ENCODE results near the gene ATRIP.

The ATRIP gene

DNA sequence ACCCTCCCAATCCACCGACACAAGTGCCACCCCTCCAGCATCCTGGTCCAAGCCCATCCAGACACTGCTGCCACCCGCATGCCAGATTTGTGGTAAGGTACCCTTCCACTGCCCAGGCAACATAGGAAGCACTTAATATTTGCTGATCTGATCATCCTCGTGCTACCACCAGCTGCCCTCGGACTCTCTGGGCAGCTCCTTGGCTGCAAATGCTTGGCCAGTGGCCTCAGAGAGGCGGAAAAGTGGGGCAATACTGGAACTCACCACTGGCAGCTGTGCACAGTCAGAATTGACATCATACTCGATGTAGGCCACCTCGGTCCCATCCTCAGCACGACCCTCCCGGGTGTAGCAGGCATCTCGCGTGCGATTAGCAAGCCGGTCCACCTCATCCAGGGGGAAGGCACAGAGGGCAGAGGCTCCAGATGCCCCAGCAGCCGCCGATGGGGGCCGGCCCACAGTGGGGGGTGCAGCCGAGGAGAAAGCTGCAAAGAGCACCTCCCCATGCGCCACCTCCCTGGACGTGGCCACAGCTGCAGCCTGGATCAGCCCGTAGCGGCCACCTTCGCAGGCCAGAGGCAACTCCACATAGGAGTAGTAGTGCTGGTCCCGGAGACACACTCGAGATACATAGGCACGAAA lies 23.2 kb upstream of the ATRIP start:
- Histone ChIP-seq H2AFZ (ENCODE audit: low read depth, low read length) (no peak overlapping the region), H3K27me3 (ENCODE audit: control insufficient read depth in 1 of 2, insufficient read depth in 1 of 2, low read length in 2 of 2) (no peaks in the 10 kb centered on the region), H3K79me1 (replicated peaks; ENCODE audit: low read length, poor library complexity, severe bottlenecking) (peaks cover 73% of the 10 kb centered on the region), H3K4me1 (ENCODE audit: control insufficient read depth, insufficient read depth, low read depth, low read length) (peaks cover 44% of the 10 kb centered on the region), H3K27ac (ENCODE audit: low read length, poor library complexity, severe bottlenecking) (no peak overlapping the region), H3K4me2 (ENCODE audit: low read length, poor library complexity, severe bottlenecking) (no peak overlapping the region), H3K18ac (ENCODE audit: low read depth in 1 of 2, low read length in 2 of 2) (no peak overlapping the region), H2AK5ac (ENCODE audit: low read length, severe bottlenecking) (no peak overlapping the region), H3K14ac (ENCODE audit: low read length in 2 of 2) (no peak overlapping the region), H3K36me3 (ENCODE audit: control insufficient read depth in 1 of 2, insufficient read depth in 2 of 2, low read depth in 1 of 2, low read length in 2 of 2) (peaks cover 7 to 64% of the 10 kb centered on the region in 2 experiments), H4K91ac (ENCODE audit: low read length) (no peak overlapping the region), H2BK120ac (ENCODE audit: low read depth, low read length) (no peak overlapping the region), H2BK15ac (ENCODE audit: low read depth, poor library complexity, severe bottlenecking) (no peak overlapping the region), H3K9me3 (ENCODE audit: control insufficient read depth, low read length) (no peaks in the 10 kb centered on the region), H2BK5ac (ENCODE audit: low read depth, low read length, poor library complexity, severe bottlenecking) (no peak overlapping the region), H3K23ac (ENCODE audit: low read length in 2 of 2) (no peak overlapping the region), H3K4ac (ENCODE audit: low read depth in 1 of 2, low read length in 2 of 2) (no peak overlapping the region), H3K9ac (ENCODE audit: low read length) (no peak overlapping the region), H4K8ac (ENCODE audit: low read length) (no peak overlapping the region), H3K4me3 (ENCODE audit: insufficient read depth in 1 of 2, low read depth in 1 of 2, low read length in 2 of 2) (no peak overlapping the region), H2BK12ac (ENCODE audit: low read length in 2 of 2) (no peak overlapping the region)
- no peak for DNase-seq
- WGBS = 95% methylated on average over 25 of the region's 25 CpGs

DNA sequence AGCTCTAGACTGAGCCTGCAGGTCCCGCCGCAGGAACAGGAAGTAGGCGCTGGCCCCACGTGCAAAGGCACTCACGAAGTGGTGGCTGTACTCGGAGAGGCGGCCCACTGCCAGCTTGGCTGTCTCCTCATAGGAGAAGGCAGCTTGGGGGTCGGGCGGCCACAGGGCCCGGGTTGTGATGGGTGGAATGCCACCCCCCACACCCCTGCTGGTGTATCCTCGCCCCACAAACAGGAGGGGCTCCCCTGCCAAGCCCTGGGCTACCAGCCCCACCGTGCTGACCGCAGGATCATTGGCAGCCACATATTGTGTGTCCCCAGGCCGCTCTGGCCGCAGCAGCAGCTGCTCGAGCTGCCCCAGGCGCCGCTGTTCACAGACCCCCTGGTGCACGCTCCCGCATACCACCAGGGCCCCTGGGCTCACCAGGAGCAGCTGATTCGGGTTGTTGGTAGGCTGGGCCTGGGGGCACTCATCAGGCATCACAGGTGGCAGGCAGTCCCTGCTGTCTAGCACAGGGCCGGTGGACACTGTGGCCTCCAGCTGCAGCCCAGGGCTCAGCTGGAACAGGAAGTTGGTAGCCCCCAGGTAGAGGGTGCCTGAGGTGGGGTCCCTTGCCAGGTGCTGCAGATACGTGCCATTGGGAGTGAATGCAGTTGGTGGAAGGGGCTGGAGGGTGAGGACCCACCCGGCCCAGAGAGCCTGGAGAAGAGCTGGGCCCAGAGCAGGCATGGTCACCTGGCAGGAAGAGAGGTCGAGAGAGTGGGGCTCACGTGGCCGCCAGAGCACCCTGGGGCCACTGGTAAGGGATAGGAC lies 22.4 kb upstream of the ATRIP start:
- Histone ChIP-seq H3K36me3 (ENCODE audit: control insufficient read depth in 1 of 2, insufficient read depth in 2 of 2, low read depth in 1 of 2, low read length in 2 of 2) (peaks cover 0 to 57% of the 10 kb centered on the region in 2 experiments), H3K27ac (ENCODE audit: low read length, poor library complexity, severe bottlenecking) (no peak overlapping the region), H3K79me1 (replicated peaks; ENCODE audit: low read length, poor library complexity, severe bottlenecking) (peaks cover 70% of the 10 kb centered on the region), H2BK120ac (ENCODE audit: low read depth, low read length) (no peak overlapping the region), H3K4ac (ENCODE audit: low read depth in 1 of 2, low read length in 2 of 2) (no peak overlapping the region), H3K9me3 (ENCODE audit: control insufficient read depth, low read length) (no peaks in the 10 kb centered on the region), H3K27me3 (ENCODE audit: control insufficient read depth in 1 of 2, insufficient read depth in 1 of 2, low read length in 2 of 2) (no peaks in the 10 kb centered on the region), H3K14ac (ENCODE audit: low read length in 2 of 2) (no peak overlapping the region), H2BK15ac (ENCODE audit: low read depth, poor library complexity, severe bottlenecking) (no peak overlapping the region), H3K9ac (ENCODE audit: low read length) (no peak overlapping the region), H2AK5ac (ENCODE audit: low read length, severe bottlenecking) (no peak overlapping the region), H2BK5ac (ENCODE audit: low read depth, low read length, poor library complexity, severe bottlenecking) (no peak overlapping the region), H2BK12ac (ENCODE audit: low read length in 2 of 2) (no peak overlapping the region), H4K91ac (ENCODE audit: low read length) (no peak overlapping the region), H3K4me2 (ENCODE audit: low read length, poor library complexity, severe bottlenecking) (no peak overlapping the region), H4K8ac (ENCODE audit: low read length) (no peak overlapping the region), H3K23ac (ENCODE audit: low read length in 2 of 2) (peak overlapping the region in 1 of 2 experiments; percentile 9), H3K18ac (ENCODE audit: low read depth in 1 of 2, low read length in 2 of 2) (no peak overlapping the region), H3K4me1 (ENCODE audit: control insufficient read depth, insufficient read depth, low read depth, low read length) (peaks cover 44% of the 10 kb centered on the region), H2AFZ (ENCODE audit: low read depth, low read length) (no peak overlapping the region), H3K4me3 (ENCODE audit: insufficient read depth in 1 of 2, low read depth in 1 of 2, low read length in 2 of 2) (no peak overlapping the region)
- 94% methylated on average over 27 of the region's 27 CpGs for WGBS
- DNase-seq = no peak

DNA sequence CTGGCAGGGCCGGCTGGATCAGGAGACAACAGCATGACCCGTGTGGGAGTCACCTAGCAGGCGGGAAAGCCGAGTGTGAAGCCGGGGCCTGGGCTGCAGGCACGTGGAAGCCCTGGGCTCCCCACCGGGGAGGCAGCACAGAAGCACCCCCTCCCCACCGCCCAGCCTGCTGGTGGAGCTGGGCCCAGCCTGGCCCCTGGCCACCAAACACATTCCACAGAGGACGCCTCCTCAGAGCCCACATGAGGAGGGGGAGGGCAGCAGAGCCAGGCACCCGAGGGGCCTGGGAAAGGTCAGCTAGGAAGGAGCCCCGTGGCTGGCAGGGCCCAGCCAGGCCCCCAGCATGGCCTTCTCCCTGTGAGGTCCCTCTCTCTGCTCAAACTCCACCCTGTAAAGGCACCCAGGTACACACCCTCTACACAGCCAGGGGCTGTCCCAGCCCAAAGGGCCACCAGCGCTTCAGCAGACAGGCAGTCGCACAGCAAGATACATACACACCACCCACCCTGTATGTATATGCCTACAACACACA lies 21.2 kb upstream of the ATRIP start:
- no peaks in the 10 kb centered on the region for H3K9me3 ChIP-seq (ENCODE audit: control insufficient read depth, low read length)
- H2BK12ac ChIP-seq (ENCODE audit: low read length in 2 of 2) = no peak overlapping the region
- peaks cover 0 to 45% of the 10 kb centered on the region in 2 experiments for H3K36me3 ChIP-seq (ENCODE audit: control insufficient read depth in 1 of 2, insufficient read depth in 2 of 2, low read depth in 1 of 2, low read length in 2 of 2)
- H3K4me1 ChIP-seq (ENCODE audit: control insufficient read depth, insufficient read depth, low read depth, low read length) = peaks cover 50% of the 10 kb centered on the region
- no peak overlapping the region for H2BK120ac ChIP-seq (ENCODE audit: low read depth, low read length)
- DNase-seq = no peak
- H3K9ac ChIP-seq (ENCODE audit: low read length) = no peak overlapping the region
- no peak overlapping the region for H3K23ac ChIP-seq (ENCODE audit: low read length in 2 of 2)
- no peak overlapping the region for H4K8ac ChIP-seq (ENCODE audit: low read length)
- no peak overlapping the region for H3K18ac ChIP-seq (ENCODE audit: low read depth in 1 of 2, low read length in 2 of 2)
- H3K4ac ChIP-seq (ENCODE audit: low read depth in 1 of 2, low read length in 2 of 2) = no peak overlapping the region
- H3K79me1 ChIP-seq (replicated peaks; ENCODE audit: low read length, poor library complexity, severe bottlenecking) = peaks cover 66% of the 10 kb centered on the region
- H4K91ac ChIP-seq (ENCODE audit: low read length) = no peak overlapping the region
- H2BK15ac ChIP-seq (ENCODE audit: low read depth, poor library complexity, severe bottlenecking) = no peak overlapping the region
- no peak overlapping the region for H2AFZ ChIP-seq (ENCODE audit: low read depth, low read length)
- no peak overlapping the region for H2BK5ac ChIP-seq (ENCODE audit: low read depth, low read length, poor library complexity, severe bottlenecking)
- H3K27ac ChIP-seq (ENCODE audit: low read length, poor library complexity, severe bottlenecking) = no peak overlapping the region
- H3K4me3 ChIP-seq (ENCODE audit: insufficient read depth in 1 of 2, low read depth in 1 of 2, low read length in 2 of 2) = no peak overlapping the region
- WGBS = 78% methylated on average over 13 of the region's 13 CpGs
- peak overlapping the region in 1 of 2 experiments; percentile 1 for H3K14ac ChIP-seq (ENCODE audit: low read length in 2 of 2)
- no peak overlapping the region for H2AK5ac ChIP-seq (ENCODE audit: low read length, severe bottlenecking)
- no peaks in the 10 kb centered on the region for H3K27me3 ChIP-seq (ENCODE audit: control insufficient read depth in 1 of 2, insufficient read depth in 1 of 2, low read length in 2 of 2)
- no peak overlapping the region for H3K4me2 ChIP-seq (ENCODE audit: low read length, poor library complexity, severe bottlenecking)

DNA sequence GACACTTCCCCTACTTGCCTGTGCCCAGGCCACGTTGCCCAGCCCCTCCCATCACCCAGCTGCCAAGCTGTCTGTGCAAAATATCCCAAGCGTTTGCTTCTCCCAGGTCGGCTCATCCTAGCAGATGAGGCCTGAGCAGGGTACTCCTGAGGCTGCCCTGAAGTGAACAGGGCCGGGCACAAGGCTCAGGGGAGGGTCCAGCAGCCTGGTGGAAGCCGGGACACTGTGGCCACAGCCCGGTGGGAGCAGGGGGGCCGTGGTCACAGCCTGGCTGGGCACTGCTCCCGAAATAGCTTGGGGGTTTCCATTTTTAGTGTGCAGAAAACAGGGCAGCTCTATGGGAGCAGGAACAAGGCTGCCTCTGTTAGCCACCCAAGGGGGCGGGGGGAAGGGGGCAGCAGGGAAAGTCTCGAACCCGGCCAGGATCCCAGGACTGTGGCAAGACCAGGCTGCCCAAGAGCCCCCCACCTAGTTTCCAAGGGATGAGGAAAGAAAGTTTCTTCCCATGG lies 20.1 kb upstream of the ATRIP start:
- Histone ChIP-seq H4K91ac (ENCODE audit: low read length) (no peak overlapping the region), H3K4me1 (ENCODE audit: control insufficient read depth, insufficient read depth, low read depth, low read length) (peaks cover 54% of the 10 kb centered on the region), H2AK5ac (ENCODE audit: low read length, severe bottlenecking) (no peak overlapping the region), H2BK15ac (ENCODE audit: low read depth, poor library complexity, severe bottlenecking) (no peak overlapping the region), H3K9me3 (ENCODE audit: control insufficient read depth, low read length) (no peaks in the 10 kb centered on the region), H3K27me3 (ENCODE audit: control insufficient read depth in 1 of 2, insufficient read depth in 1 of 2, low read length in 2 of 2) (no peaks in the 10 kb centered on the region), H2AFZ (ENCODE audit: low read depth, low read length) (no peak overlapping the region), H2BK5ac (ENCODE audit: low read depth, low read length, poor library complexity, severe bottlenecking) (no peak overlapping the region), H4K8ac (ENCODE audit: low read length) (no peak overlapping the region), H3K4me2 (ENCODE audit: low read length, poor library complexity, severe bottlenecking) (no peak overlapping the region), H3K23ac (ENCODE audit: low read length in 2 of 2) (no peak overlapping the region), H3K14ac (ENCODE audit: low read length in 2 of 2) (no peak overlapping the region), H2BK120ac (ENCODE audit: low read depth, low read length) (peak overlapping the region; percentile 22), H3K79me1 (replicated peaks; ENCODE audit: low read length, poor library complexity, severe bottlenecking) (peaks cover 56% of the 10 kb centered on the region), H3K36me3 (ENCODE audit: control insufficient read depth in 1 of 2, insufficient read depth in 2 of 2, low read depth in 1 of 2, low read length in 2 of 2) (peaks cover 0 to 43% of the 10 kb centered on the region in 2 experiments), H3K4ac (ENCODE audit: low read depth in 1 of 2, low read length in 2 of 2) (no peak overlapping the region), H3K27ac (ENCODE audit: low read length, poor library complexity, severe bottlenecking) (no peak overlapping the region), H3K4me3 (ENCODE audit: insufficient read depth in 1 of 2, low read depth in 1 of 2, low read length in 2 of 2) (peak overlapping the region in 1 of 2 experiments; percentile 79), H3K18ac (ENCODE audit: low read depth in 1 of 2, low read length in 2 of 2) (no peak overlapping the region), H2BK12ac (ENCODE audit: low read length in 2 of 2) (no peak overlapping the region), H3K9ac (ENCODE audit: low read length) (no peak overlapping the region)
- WGBS = 90% methylated on average over 11 of the region's 11 CpGs
- no peak for DNase-seq
